Loucy (cell line): ENCODE measurements around the gene NFKB1.

ENCODE experiments used
- H2AFZ ChIP-seq: fragments of 200-600 bp; sonication (generic); 2 replicates; pipeline ENCODE4 v1.6.0; 2016; ENCODE audit warnings: antibody characterized with exemption, mild to moderate bottlenecking, low read length, moderate library complexity
- H3F3A ChIP-seq: fragments of 200-600 bp; 2 replicates; pipeline ENCODE4 v1.6.0; 2016; ENCODE audit warnings: antibody characterized with exemption, low read depth, mild to moderate bottlenecking
- H3K27me3 ChIP-seq: fragments of 200-600 bp; sonication (generic); 2 replicates; pipeline ENCODE4 v1.6.1; 2014; ENCODE audit warnings: low read length, mild to moderate bottlenecking; ENCODE audit not compliant: insufficient read depth, poor library complexity, severe bottlenecking
- H3K36me3 ChIP-seq: fragments of 200-600 bp; sonication (generic); 2 replicates; pipeline ENCODE4 v1.6.1; 2016; ENCODE audit warnings: low read length; ENCODE audit not compliant: insufficient read depth
- H3K4me1 ChIP-seq: fragments of 200-600 bp; sonication (generic); 2 replicates; pipeline ENCODE4 v1.5.1; 2014; ENCODE audit warnings: low read length, mild to moderate bottlenecking; ENCODE audit not compliant: insufficient read depth, poor library complexity, severe bottlenecking
- H3K4me2 ChIP-seq: fragments of 200-600 bp; sonication (generic); 2 replicates; pipeline ENCODE4 v1.6.0; 2014; ENCODE audit warnings: antibody characterized with exemption, low read length, low read depth, mild to moderate bottlenecking; ENCODE audit not compliant: poor library complexity, severe bottlenecking
- H3K4me3 ChIP-seq: fragments of 200-600 bp; sonication (generic); 2 replicates; pipeline ENCODE4 v1.5.1; 2014; ENCODE audit warnings: low read length, mild to moderate bottlenecking, mixed read lengths; ENCODE audit not compliant: poor library complexity, severe bottlenecking
- H3K79me2 ChIP-seq: fragments of 200-600 bp; sonication (generic); 2 replicates; pipeline ENCODE4 v1.6.1; 2014; ENCODE audit warnings: low read length; ENCODE audit not compliant: insufficient read depth
- H3K9ac ChIP-seq: fragments of 200-600 bp; sonication (generic); 2 replicates; pipeline ENCODE4 v1.6.0; 2014; ENCODE audit warnings: mild to moderate bottlenecking, low read depth, low read length, moderate library complexity; ENCODE audit not compliant: poor library complexity, severe bottlenecking
- H3K9me2 ChIP-seq: fragments of 200-600 bp; sonication (generic); replicated peaks from 2 replicates; pipeline ENCODE4 v1.6.1; 2016; ENCODE audit warnings: low read depth, low read length, mixed read lengths
- H3K9me3 ChIP-seq: fragments of 200-600 bp; sonication (generic); 2 replicates; pipeline ENCODE4 v1.6.1; 2014; ENCODE audit warnings: mild to moderate bottlenecking, antibody characterized with exemption, low read length, low read depth; ENCODE audit not compliant: insufficient read depth
- H4K20me1 ChIP-seq: fragments of 200-600 bp; sonication (generic); 2 replicates; pipeline ENCODE4 v1.6.0; 2014; ENCODE audit warnings: antibody characterized with exemption, low read length, mild to moderate bottlenecking; ENCODE audit not compliant: insufficient read depth, poor library complexity, severe bottlenecking
- CTCF ChIP-seq: fragments of 200-600 bp; sonication (generic); conservative IDR thresholded peaks from 2 replicates; pipeline ENCODE4 v1.5.1; 2014; ENCODE audit warnings: mild to moderate bottlenecking, antibody characterized with exemption, low read length
- EZH2phosphoT487 ChIP-seq: fragments of 200-600 bp; IDR thresholded peaks from 2 replicates; pipeline ENCODE4 v1.6.1; 2018; ENCODE audit warnings: antibody characterized with exemption, mild to moderate bottlenecking, moderate library complexity, borderline replicate concordance

NFKB1 gene

GRCh38 chr4:102599886-102600285, 98.7 kb downstream of the NFKB1 start:
- no peak for TF ChIP-seq CTCF
- TF ChIP-seq EZH2phosphoT487: no peak

GRCh38 chr4:102600689-102601088, 99.5 kb downstream of the NFKB1 start:
- H3K9me3 ChIP-seq: no peaks in the 10 kb centered on the region
- H3K4me3 ChIP-seq: no peak overlapping the region
- no peaks in the 10 kb centered on the region for H3K9me2 ChIP-seq
- H3K27me3 ChIP-seq: no peaks in the 10 kb centered on the region
- no peak overlapping the region for H3K4me2 ChIP-seq
- no peaks in the 10 kb centered on the region for H3K79me2 ChIP-seq
- H4K20me1 ChIP-seq: no peaks in the 10 kb centered on the region
- H3K9ac ChIP-seq: no peak overlapping the region
- TF ChIP-seq EZH2phosphoT487 (no peak), CTCF (no peak)
- peaks cover 84% of the 10 kb centered on the region for H3K36me3 ChIP-seq
- no peaks in the 10 kb centered on the region for H3F3A ChIP-seq
- H3K4me1 ChIP-seq: no peaks in the 10 kb centered on the region
- no peak overlapping the region for H2AFZ ChIP-seq

More at GRCh38 chr4:102599886-102600285, 98.7 kb downstream of the NFKB1 start:
- Histone ChIP-seq H3K79me2 (no peaks in the 10 kb centered on the region), H2AFZ (no peak overlapping the region), H3K9me3 (no peaks in the 10 kb centered on the region), H3K4me3 (no peak overlapping the region), H3K4me1 (no peaks in the 10 kb centered on the region), H3K9me2 (no peaks in the 10 kb centered on the region), H4K20me1 (no peaks in the 10 kb centered on the region), H3K36me3 (peaks cover 87% of the 10 kb centered on the region), H3K4me2 (no peak overlapping the region), H3K27me3 (no peaks in the 10 kb centered on the region), H3K9ac (no peak overlapping the region), H3F3A (no peaks in the 10 kb centered on the region)

- TF ChIP-seq EZH2phosphoT487 (no peak), CTCF (no peak)
- H3K4me2 ChIP-seq: no peak overlapping the region
- H3K27me3 ChIP-seq: no peaks in the 10 kb centered on the region
- no peak overlapping the region for H3K9ac ChIP-seq
- H3K36me3 ChIP-seq: peaks cover 80% of the 10 kb centered on the region
- no peak overlapping the region for H3K4me3 ChIP-seq
- H3K9me3 ChIP-seq: no peaks in the 10 kb centered on the region
- no peaks in the 10 kb centered on the region for H3F3A ChIP-seq
- no peaks in the 10 kb centered on the region for H4K20me1 ChIP-seq
- H2AFZ ChIP-seq: no peak overlapping the region
- H3K4me1 ChIP-seq: no peaks in the 10 kb centered on the region
- no peaks in the 10 kb centered on the region for H3K79me2 ChIP-seq
- H3K9me2 ChIP-seq: no peaks in the 10 kb centered on the region
Observed at GRCh38 chr4:102601586-102602227, 100.5 kb downstream of the NFKB1 start.
